22Rv1 (cell line): ENCODE data around the gene CACYBP.

ENCODE experiments used
- H3K27ac ChIP-seq: fragments of 450-650 bp; 2 replicates; pipeline ENCODE4 v1.5.1; 2017
- CTCF ChIP-seq: fragments of 450-650 bp; IDR thresholded peaks from 2 replicates; pipeline ENCODE4 v1.5.1; 2017; ENCODE audit warnings: mild to moderate bottlenecking
- ZFX ChIP-seq: fragments of 450-650 bp; IDR thresholded peaks from 2 replicates; pipeline ENCODE4 v1.6.1; 2017; ENCODE audit warnings: antibody characterized with exemption, borderline replicate concordance

Gene CACYBP

GRCh38 chr1:174967845-174968705, 31.7 kb upstream of the CACYBP start:
- no peak overlapping the region for H3K27ac ChIP-seq
- TF ChIP-seq CTCF (no peak), ZFX (no peak)

GRCh38 chr1:174968750-174969244, 30.9 kb upstream of the CACYBP start:
- no peak overlapping the region for H3K27ac ChIP-seq
- TF ChIP-seq ZFX (no peak), CTCF (no peak)

GRCh38 chr1:174969977-174970376, 29.8 kb upstream of the CACYBP start:
- TF ChIP-seq ZFX = no peak

GRCh38 chr1:174971466-174971865, 28.3 kb upstream of the CACYBP start:
- TF ChIP-seq CTCF = no peak
- no peak for TF ChIP-seq ZFX
- no peak overlapping the region for H3K27ac ChIP-seq

More at GRCh38 chr1:174969977-174970376, 29.8 kb upstream of the CACYBP start:
- no peak overlapping the region for H3K27ac ChIP-seq

GRCh38 chr1:174971902-174972301, 27.8 kb upstream of the CACYBP start:
- TF ChIP-seq CTCF (no peak), ZFX (no peak)
- no peak overlapping the region for H3K27ac ChIP-seq

- H3K27ac ChIP-seq = no peak overlapping the region
- TF ChIP-seq ZFX (no peak), CTCF (no peak)
These were observed 25.0 kb upstream of the CACYBP start for GRCh38 chr1:174974711-174975119.

- no peak overlapping the region for H3K27ac ChIP-seq
- TF ChIP-seq CTCF (no peak), ZFX (no peak)
These were observed 24.0 kb upstream of the CACYBP start for GRCh38 chr1:174975764-174976163.
